ENCODE results near the gene GALNT4.
A peak's percentile ranks its signal among the peaks of the same experiment; 100 is the strongest.

GALNT4 gene

GRCh38 chr12:89524541-89525304 is at the start of gene GALNT4:
Gene GALNT4, minus strand, starts transcription at chr12:89524796. Its CDS starts 247 bp downstream, at chr12:89524549.
- peak; percentile 67 for DNase-seq

- DNase-seq: no peak
Measured at GRCh38 chr12:89573051-89573810, 48.6 kb upstream of the GALNT4 start.

GRCh38 chr12:89571491-89572195 is 47.0 kb upstream of the GALNT4 start:
- DNase-seq: no peak

GRCh38 chr12:89568484-89568883 is 43.9 kb upstream of the GALNT4 start:
- DNase-seq: no peak

GRCh38 chr12:89567691-89568239 is 43.2 kb upstream of the GALNT4 start:
- DNase-seq: no peak

- DNase-seq: peak; percentile 11
Measured at GRCh38 chr12:89566615-89567014, 42.0 kb upstream of the GALNT4 start.

- no peak for DNase-seq
Measured at GRCh38 chr12:89565002-89565401, 40.4 kb upstream of the GALNT4 start.

GRCh38 chr12:89559753-89560152 is 35.2 kb upstream of the GALNT4 start:
- DNase-seq: no peak

GRCh38 chr12:89556976-89557375 is 32.4 kb upstream of the GALNT4 start:
- no peak for DNase-seq

- no peak for DNase-seq
Measured at GRCh38 chr12:89552376-89552775, 27.8 kb upstream of the GALNT4 start.

- DNase-seq: no peak
Measured at GRCh38 chr12:89551747-89552146, 27.2 kb upstream of the GALNT4 start.

GRCh38 chr12:89547101-89547500 is 22.5 kb upstream of the GALNT4 start:
- no peak for DNase-seq

GRCh38 chr12:89546151-89546550 is 21.6 kb upstream of the GALNT4 start:
- no peak for DNase-seq

GRCh38 chr12:89544681-89545184 is 20.1 kb upstream of the GALNT4 start:
- DNase-seq: peak; percentile 19

GRCh38 chr12:89544022-89544421 is 19.4 kb upstream of the GALNT4 start:
- DNase-seq: no peak

- DNase-seq: peak; percentile 65
Measured at GRCh38 chr12:89542912-89543592, 18.5 kb upstream of the GALNT4 start.

GRCh38 chr12:89542236-89542635 is 17.6 kb upstream of the GALNT4 start:
- DNase-seq: no peak

- DNase-seq: no peak
Measured at GRCh38 chr12:89540586-89540985, 16.0 kb upstream of the GALNT4 start.

- DNase-seq: no peak
Measured at GRCh38 chr12:89539426-89540223, 15.0 kb upstream of the GALNT4 start.

GRCh38 chr12:89538897-89539296 is 14.3 kb upstream of the GALNT4 start:
- no peak for DNase-seq

GRCh38 chr12:89537389-89537788 is 12.8 kb upstream of the GALNT4 start:
- DNase-seq: no peak

GRCh38 chr12:89529738-89530137 is 5.1 kb upstream of the GALNT4 start:
- DNase-seq: peak; percentile 50

All from NCI-H774 (cell line).